Esophagus squamous epithelium (tissue), 5 donors: Measurements from ENCODE around the gene INPP5E. TPM values are rescaled to one million over a fixed set of nuclear protein-coding genes. Genes with fewer than 3 reads are reported as not detected.

Experiments used
- DNase-seq: peaks from one replicate; lab custom pipeline; 2025; lab: John Stamatoyannopoulos, UW
- H3K27ac ChIP-seq, 4 donors: fragments of 200-600 bp; sonication (generic); one replicate each; pipeline ENCODE4 v1.5.1; 2016 to 2019; ENCODE audit warnings: mild to moderate bottlenecking in 1 of 4
- H3K27me3 ChIP-seq, 4 donors: fragments of 200-600 bp; sonication (generic); 1 replicate in 3 of 4; 2 replicates in 1 of 4; pipeline versions ENCODE4 v1.5.1 to v1.6.0; 2017 to 2021; ENCODE audit warnings: antibody characterized with exemption in 1 of 4
- H3K36me3 ChIP-seq, 3 donors: fragments of 200-600 bp; sonication (generic); one replicate each; pipeline ENCODE4 v1.5.1; 2016 to 2019
- H3K4me1 ChIP-seq, 3 donors: fragments of 200-600 bp; sonication (generic); one replicate each; pipeline ENCODE4 v1.5.1; 2017 to 2019
- H3K4me3 ChIP-seq, 4 donors: fragments of 200-600 bp; sonication (generic); 1 replicate in 3 of 4; 2 replicates in 1 of 4; pipeline ENCODE4 v1.5.1; 2016 to 2019; ENCODE audit warnings: mild to moderate bottlenecking in 2 of 4, moderate library complexity in 1 of 4
- H3K9me3 ChIP-seq, 3 donors: fragments of 200-600 bp; sonication (generic); one replicate each; pipeline ENCODE4 v1.5.1; 2016 to 2019
- CTCF ChIP-seq, 6 experiments: fragments of 450-650 bp in 4 of 6; fragments of 200-600 bp in 2 of 6; sonication (generic) in 2 of 6; IDR thresholded peaks; one replicate each; pipeline ENCODE4 v1.5.1; 2016 to 2019; ENCODE audit warnings: antibody characterized with exemption in 6 of 6, mild to moderate bottlenecking in 4 of 6, moderate library complexity in 4 of 6
- POLR2A ChIP-seq, 4 donors: fragments of 450-650 bp; IDR thresholded peaks; one replicate each; pipeline ENCODE4 v1.6.1; 2017; ENCODE audit warnings: antibody characterized with exemption in 4 of 4, mild to moderate bottlenecking in 4 of 4, moderate library complexity in 3 of 4
- WGBS, 2 donors: methylation state at CpG; one replicate each; pipeline ENCODE4 v1.1.5; 2018; 5-methylcytosine and 5-hydroxymethylcytosine counted together
- intact Hi-C: fragments of 100-400 bp; cut with DNase I; formaldehyde crosslinking; loops from one replicate; pipeline ENCODE4 v1.15.0; 2022
- total RNA-seq, 4 donors: library from RNA; depleted of rRNA; stranded (reverse); fragments of >200 nt; gene quantifications; one replicate each; pipeline ENCODE4 v1.1.0, GENCODE V29; 2016
- donor health status: DM: yes; HTN: yes; CAD: no.

Gene INPP5E
- total RNA-seq, 4 donors from 2014 or later = 6.2 to 7.8 (median 7.5) TPM

GRCh38 chr9:136421791-136422190 is 17.9 kb downstream of the INPP5E start:
- intact Hi-C loops = no loop called here
- WGBS, 2 donors = 89 to 98% methylated on average over 8 to 12 of the region's 21 CpGs
- H3K4me1 ChIP-seq = no peaks in the 10 kb centered on the region
- H3K27me3 ChIP-seq = no peaks in the 10 kb centered on the region
- no peak overlapping the region for H3K4me3 ChIP-seq
- no peak for DNase-seq
- no peak overlapping the region for H3K27ac ChIP-seq
- TF ChIP-seq POLR2A (IDR thresholded peaks at IDR 0.05) (no peak), CTCF (IDR thresholded peaks at IDR 0.05) (no peak)
- H3K9me3 ChIP-seq = no peaks in the 10 kb centered on the region
- peaks cover 51 to 87% (median 59%) of the 10 kb centered on the region in 3 donors for H3K36me3 ChIP-seq

- no peaks in the 10 kb centered on the region for H3K27me3 ChIP-seq
- peaks cover 57 to 100% (median 80%) of the 10 kb centered on the region in 3 donors for H3K36me3 ChIP-seq
- no peak for DNase-seq
- H3K9me3 ChIP-seq = no peaks in the 10 kb centered on the region
- TF ChIP-seq POLR2A (IDR thresholded peaks at IDR 0.05) (no peak), CTCF (IDR thresholded peaks at IDR 0.05) (no peak)
- intact Hi-C loops = no loop called here
- H3K4me3 ChIP-seq = no peak overlapping the region
- no peak overlapping the region for H3K27ac ChIP-seq
- H3K4me1 ChIP-seq = no peaks in the 10 kb centered on the region
- 88 to 94% methylated on average over 6 to 8 of the region's 12 CpGs for WGBS, 2 donors
Observed at GRCh38 chr9:136419092-136419420, 20.6 kb downstream of the INPP5E start.

GRCh38 chr9:136418182-136419091 is 21.2 kb downstream of the INPP5E start:
- intact Hi-C loops = no loop called here
- no peak for DNase-seq
- Histone ChIP-seq H3K36me3 (peaks cover 57 to 100% (median 81%) of the 10 kb centered on the region in 3 donors), H3K9me3 (no peaks in the 10 kb centered on the region), H3K27ac (no peak overlapping the region), H3K4me1 (no peaks in the 10 kb centered on the region), H3K27me3 (no peaks in the 10 kb centered on the region), H3K4me3 (no peak overlapping the region)
- TF ChIP-seq CTCF (IDR thresholded peaks at IDR 0.05) = no peak
- TF ChIP-seq POLR2A (IDR thresholded peaks at IDR 0.05) = no peak
- WGBS, 2 donors = 74 to 87% methylated on average over 8 to 11 of the region's 48 CpGs

- 96 to 97% methylated on average over 11 to 12 of the region's 19 CpGs for WGBS, 2 donors
- DNase-seq = no peak
Observed at GRCh38 chr9:136416914-136417313, 22.7 kb downstream of the INPP5E start.

More at GRCh38 chr9:136416914-136417313, 22.7 kb downstream of the INPP5E start:
- H3K27me3 ChIP-seq = no peaks in the 10 kb centered on the region
- no peaks in the 10 kb centered on the region for H3K9me3 ChIP-seq
- TF ChIP-seq POLR2A (IDR thresholded peaks at IDR 0.05) (no peak), CTCF (IDR thresholded peaks at IDR 0.05) (no peak)
- intact Hi-C loops = no loop called here
- H3K4me3 ChIP-seq = no peak overlapping the region
- no peak overlapping the region for H3K27ac ChIP-seq
- H3K4me1 ChIP-seq = peaks cover 1 to 10% (median 2%) of the 10 kb centered on the region in 3 donors
- H3K36me3 ChIP-seq = peaks cover 42 to 100% (median 68%) of the 10 kb centered on the region in 3 donors
